Effector CD8-positive, alpha-beta T cell (primary cell): Measurements from ENCODE around the gene MTA2.
"Not testable (repeated sequence)": the region's sequence is repeated elsewhere in the genome, so short reads cannot be mapped to it uniquely, and the experiment has no call there.

Source experiments
- DNase-seq: peaks from one replicate; lab custom pipeline; 2025; lab: John Stamatoyannopoulos, UW
- total RNA-seq, 4 experiments: gene quantifications; one replicate each; lab custom pipeline; 2026; lab: John Stamatoyannopoulos, UW

Gene MTA2
- 298 to 374 (median 319) reads per million in 4 experiments for total RNA-seq

DNA sequence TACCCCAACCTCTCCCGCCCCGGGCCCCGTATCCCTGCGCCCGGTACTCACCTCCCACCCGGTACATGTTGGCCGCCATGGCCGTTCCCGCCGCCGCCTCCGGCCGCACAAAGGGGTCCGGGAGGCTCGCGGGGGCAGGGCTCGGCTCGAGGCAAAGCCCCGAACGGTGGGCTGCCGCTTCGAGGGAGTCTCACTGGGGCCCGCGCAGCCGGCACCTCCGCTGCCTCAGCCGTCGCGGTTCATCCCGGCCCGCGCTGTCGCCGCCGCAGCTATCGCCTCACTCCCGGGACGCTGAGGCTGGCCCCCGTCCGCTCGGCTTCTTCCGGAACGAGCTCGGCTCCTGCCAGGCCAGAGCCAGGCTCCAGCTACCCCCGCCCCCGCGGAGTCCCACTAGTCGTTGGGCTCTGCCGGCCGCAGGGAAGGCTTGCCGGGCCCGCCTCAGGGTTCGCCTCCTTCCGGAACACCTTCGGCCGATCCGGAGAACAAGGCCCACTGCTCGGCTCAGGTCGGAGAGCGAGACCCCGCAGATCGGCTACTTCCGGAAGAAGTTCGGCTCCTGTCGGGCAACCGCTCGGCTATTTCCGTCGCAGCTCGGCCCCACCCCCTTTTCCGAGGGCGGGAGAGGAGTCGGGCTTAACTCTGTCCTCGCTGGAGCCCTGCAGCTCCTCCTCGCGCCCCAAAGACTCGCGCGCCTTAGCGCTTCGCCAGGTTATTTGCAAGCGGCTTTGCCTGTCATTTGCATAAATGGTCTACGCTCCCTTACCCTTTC is at the start of gene MTA2:
TSS of gene MTA2 (minus strand) at position 494 of the 769 bp plus-strand sequence. CDS start at position 79, 415 bp downstream.
- DNase-seq, result peak; percentile 98

DNA sequence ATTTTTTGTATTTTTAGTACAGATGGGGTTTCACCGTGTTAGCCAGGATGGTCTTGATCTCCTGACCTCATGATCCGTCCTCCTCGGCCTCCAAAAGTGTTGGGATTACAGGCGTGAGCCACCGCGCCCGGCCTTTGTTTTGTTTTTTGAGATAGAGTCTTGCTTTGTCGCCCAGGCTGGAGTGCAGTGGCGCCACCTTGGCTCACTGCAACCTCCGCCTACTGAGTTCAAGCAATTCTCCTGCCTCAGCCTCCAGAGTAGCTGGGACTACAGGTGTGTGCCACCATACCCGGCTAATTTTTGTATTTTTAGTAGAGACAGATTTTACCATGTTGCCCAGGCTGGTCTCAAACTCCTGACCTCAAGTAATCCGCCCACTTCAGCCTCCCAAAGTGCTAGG is 48.6 kb upstream of the MTA2 start:
- not testable (repeated sequence) for DNase-seq

DNA sequence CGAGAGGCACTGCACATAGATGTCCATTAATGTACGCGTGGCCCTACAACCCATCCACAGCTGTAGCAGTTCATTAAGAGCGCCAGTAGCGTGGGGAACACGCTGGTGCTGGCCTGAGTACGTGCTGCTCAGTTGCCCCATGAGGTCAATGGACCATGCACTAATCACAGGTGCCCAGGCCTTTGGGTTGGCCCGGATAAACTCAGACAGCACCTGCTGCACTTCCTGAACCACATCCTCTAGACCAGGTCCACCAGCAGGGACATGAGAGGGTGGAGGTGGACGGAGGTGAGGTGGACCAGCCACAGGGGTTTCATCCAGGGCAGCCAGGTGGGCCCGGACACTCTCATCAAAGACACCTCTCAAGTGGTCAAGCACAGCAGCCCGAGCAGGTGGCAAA is 47.8 kb upstream of the MTA2 start:
- DNase-seq, result no peak

GRCh38 chr11:62648967-62649364 is 47.3 kb upstream of the MTA2 start:
- DNase-seq, result no peak

- no peak for DNase-seq
Observed at GRCh38 chr11:62648185-62648966, 46.7 kb upstream of the MTA2 start.

DNA sequence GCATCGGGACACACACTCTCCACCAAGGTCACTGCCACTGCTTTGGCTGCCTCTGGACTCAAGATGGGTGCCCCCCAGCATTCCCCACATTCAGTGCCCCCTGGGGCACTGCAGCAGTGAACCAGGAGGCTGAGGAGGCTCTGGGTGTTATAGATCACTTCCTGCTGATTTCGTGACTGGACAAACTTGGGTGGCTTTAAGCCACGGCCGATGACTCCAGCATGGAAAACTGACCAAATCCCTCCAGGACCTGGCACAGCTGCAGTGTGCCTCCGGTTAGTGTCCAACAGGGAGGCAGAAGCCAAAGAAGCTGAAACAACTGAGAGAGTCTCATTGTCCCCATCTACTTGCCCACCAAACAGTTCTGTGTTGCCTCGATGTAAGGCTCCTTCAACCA is 45.9 kb upstream of the MTA2 start:
- no peak for DNase-seq

GRCh38 chr11:62646825-62647608 is 45.4 kb upstream of the MTA2 start:
- no peak for DNase-seq

- DNase-seq, result peak; percentile 99
Observed at GRCh38 chr11:62645946-62646824, 44.5 kb upstream of the MTA2 start, which contains the start of gene GANAB. TSS of gene GANAB (minus strand) at chr11:62646613. CDS start at chr11:62646599, 14 bp downstream.

DNA sequence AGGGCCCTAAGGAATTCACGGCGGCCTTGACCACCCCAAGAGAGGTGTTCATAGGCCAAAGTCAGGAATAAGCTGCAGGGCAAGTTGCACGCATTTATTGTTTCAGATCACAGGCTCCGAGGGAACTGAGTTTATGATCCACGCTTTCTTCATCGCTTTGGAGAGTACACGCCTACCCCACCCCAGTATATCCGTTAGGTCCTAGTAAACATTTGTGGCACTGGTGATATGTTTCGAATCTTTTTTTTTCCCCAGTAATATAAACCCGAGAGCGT is 43.9 kb upstream of the MTA2 start:
- DNase-seq, result no peak

GRCh38 chr11:62644220-62644619 is 42.6 kb upstream of the MTA2 start:
- DNase-seq, result no peak

- DNase-seq, result no peak
Observed at GRCh38 chr11:62632492-62632891, 30.8 kb upstream of the MTA2 start.

- no peak for DNase-seq
Observed at GRCh38 chr11:62627713-62628112, 26.0 kb upstream of the MTA2 start.

DNA sequence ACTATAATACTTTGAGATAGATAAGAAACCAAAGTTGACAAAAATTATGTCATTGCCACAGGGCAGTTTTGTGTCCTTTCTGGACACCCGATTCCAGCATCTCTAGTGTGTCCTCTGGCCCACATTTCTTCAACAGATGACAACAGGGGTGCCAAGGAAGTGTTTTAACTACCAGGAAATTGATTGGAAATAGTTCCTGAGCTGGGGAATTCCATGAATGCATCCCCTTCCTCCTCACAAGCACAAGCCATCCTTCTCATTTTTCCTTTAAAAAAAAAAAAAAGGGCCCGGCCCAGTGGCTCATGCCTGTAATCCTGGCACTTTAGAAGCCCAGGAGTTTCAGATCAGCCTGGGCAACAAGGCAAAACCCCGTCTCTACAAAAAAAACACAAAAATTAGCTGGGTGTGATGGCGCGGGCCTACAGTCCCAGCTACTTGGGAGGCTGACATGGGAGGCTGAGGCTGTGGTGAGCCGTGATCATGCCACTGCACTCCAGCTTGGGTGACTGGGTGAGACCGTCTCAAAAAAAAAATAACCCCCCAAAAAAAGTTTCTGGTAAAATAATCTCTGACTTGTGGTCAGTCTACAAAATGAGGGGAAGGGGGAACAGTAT is 20.9 kb upstream of the MTA2 start:
- no peak for DNase-seq

- DNase-seq, result peak; percentile 92
Observed at GRCh38 chr11:62621567-62622470, 20.2 kb upstream of the MTA2 start, which contains the start of gene B3GAT3. TSS of gene B3GAT3 (minus strand) at chr11:62621986. CDS start at chr11:62621947, 39 bp downstream.

- DNase-seq, result no peak
Observed at GRCh38 chr11:62621027-62621566, 19.4 kb upstream of the MTA2 start.

DNA sequence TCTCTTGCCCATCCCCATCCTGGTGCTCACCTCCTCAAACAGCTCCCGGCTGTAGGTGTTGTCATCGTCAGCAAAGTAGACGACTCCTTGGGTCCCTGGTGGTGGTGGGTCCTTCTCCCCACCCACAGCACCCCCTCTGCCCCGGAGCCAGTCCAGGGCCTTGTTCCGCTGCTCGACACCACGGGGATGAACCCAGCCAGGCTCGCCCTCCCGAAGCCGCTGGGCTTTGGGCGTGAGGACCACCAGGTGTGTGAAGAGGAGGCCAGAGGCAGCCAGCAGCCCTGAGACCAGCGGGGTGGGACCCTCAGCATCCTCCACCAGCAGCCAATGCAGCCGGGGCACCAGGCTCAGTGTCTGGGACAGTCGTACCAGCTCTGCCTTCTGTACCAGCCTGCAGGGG is 15.3 kb upstream of the MTA2 start:
- not testable (repeated sequence) for DNase-seq

GRCh38 chr11:62615521-62615920 is 13.9 kb upstream of the MTA2 start:
- DNase-seq, result no peak

GRCh38 chr11:62614275-62614674 is 12.6 kb upstream of the MTA2 start:
- DNase-seq, result no peak

DNA sequence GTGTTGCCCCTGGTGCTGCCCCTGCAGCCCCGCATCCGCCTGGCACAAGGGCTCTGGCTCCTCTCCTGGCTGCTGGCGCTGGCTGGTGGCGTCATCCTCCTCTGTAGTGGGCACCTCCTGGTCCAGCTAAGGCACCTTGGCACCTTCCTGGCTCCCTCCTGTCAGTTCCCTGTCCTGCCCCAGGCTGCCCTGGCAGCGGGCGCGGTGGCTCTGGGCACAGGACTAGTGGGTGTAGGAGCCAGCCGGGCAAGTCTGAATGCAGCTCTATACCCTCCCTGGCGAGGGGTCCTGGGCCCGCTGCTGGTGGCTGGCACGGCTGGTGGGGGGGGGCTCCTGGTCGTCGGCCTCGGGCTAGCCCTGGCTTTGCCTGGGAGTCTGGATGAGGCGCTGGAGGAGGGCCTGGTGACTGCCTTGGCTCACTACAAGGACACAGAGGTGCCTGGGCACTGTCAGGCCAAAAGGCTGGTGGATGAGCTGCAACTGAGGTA is 11.7 kb upstream of the MTA2 start:
- no peak for DNase-seq
